ENCODE data around the gene POU6F1. TPM values are rescaled to one million over a fixed set of nuclear protein-coding genes. Genes with fewer than 3 reads are reported as not detected.

POU6F1 gene
- total and polyA plus RNA-seq, 10 of the 15 experiments (the other 5 are each of a cell fraction or from before 2014, with no cell fraction given): 0.26 to 4.2 (median 1.2) TPM

- TF ChIP-seq MAX (IDR thresholded peaks at IDR 0.05; ENCODE audit: low read depth, low read length) (no peak), ZZZ3 (IDR thresholded peaks at IDR 0.05; ENCODE audit: control insufficient read depth, insufficient read length, low read depth) (no peak), CBFB (IDR thresholded peaks at IDR 0.05; ENCODE audit: low read depth) (no peak), TAF1 (IDR thresholded peaks at IDR 0.05; ENCODE audit: borderline replicate concordance, low read depth, low read length) (no peak), SMC3 (IDR thresholded peaks at IDR 0.05; ENCODE audit: borderline replicate concordance, low read length) (no peak), MXI1 (IDR thresholded peaks at IDR 0.05; ENCODE audit: low read depth, low read length) (no peak)
Measured at GRCh38 chr12:51163795-51164194, 54.1 kb downstream of the POU6F1 start (continued).

GRCh38 chr12:51162217-51162616 is 55.6 kb downstream of the POU6F1 start:
- no peak for TF ChIP-seq SRF (IDR thresholded peaks at IDR 0.05; ENCODE audit: low read depth in 2 of 2, low read length in 2 of 2)
- ATAC-seq (no peak), FAIRE-seq (no peak), DNase-seq (ENCODE audit: low read depth, low spot score) (no peak)
- H3K4me2 ChIP-seq (ENCODE audit: control insufficient read depth, insufficient read depth): no peak overlapping the region
- intact Hi-C loops (cut with micrococcal nuclease; ENCODE audit: unreplicated experiment): no loop called here
- no TSS peak for BruUV-seq (replicated peaks)
- H3K36me3 ChIP-seq (ENCODE audit: control insufficient read depth in 2 of 2, insufficient read depth in 2 of 2, low read length in 1 of 2): 0 out of 4 replicates have a peak, but pooled peaks cover 0 to 2% of the 10 kb centered on the region in 2 experiments
- in situ Hi-C loops (cut with MboI): no loop called here
- no peaks in the 10 kb centered on the region for H4K20me1 ChIP-seq (ENCODE audit: control insufficient read depth, insufficient read depth)
- SMC1A ChIA-PET (ENCODE audit: uncharacterized antibody, unreplicated experiment): interaction anchor here (1.2 kb wide), 1 partner anchor 26 kb away, joined by 4 read pairs; no protein-coding TSS in a partner anchor
- RAD21 ChIA-PET (ENCODE audit: unreplicated experiment): no interaction called here
- no peaks in the 10 kb centered on the region for H3K9me3 ChIP-seq (replicated peaks; ENCODE audit: control insufficient read depth, insufficient read depth, low read length)
- H3K27ac ChIP-seq (ENCODE audit: control insufficient read depth, insufficient read depth): no peak overlapping the region
- H3K9ac ChIP-seq (ENCODE audit: control insufficient read depth, insufficient read depth, low read length): no peak overlapping the region
- H3K4me1 ChIP-seq (ENCODE audit: control insufficient read depth, insufficient read depth, low read length): no peaks in the 10 kb centered on the region
- CTCF ChIA-PET: no interaction called here
- no peak overlapping the region for H3K4me3 ChIP-seq
- peaks cover 48% of the 10 kb centered on the region for H3K79me2 ChIP-seq (ENCODE audit: control insufficient read depth, insufficient read depth, low read length)
- 96% methylated on average over 5 of the region's 6 CpGs for WGBS (ENCODE audit: insufficient coverage, insufficient replicate concordance, low lambda C conversion rate, missing lambda C conversion rate)
- no peaks in the 10 kb centered on the region for H3K27me3 ChIP-seq (replicated peaks in 1 of 2; ENCODE audit: control insufficient read depth in 2 of 2, insufficient read depth in 2 of 2, low read length in 1 of 2)
- POLR2A ChIA-PET: interaction anchor here (0.6 kb wide), 1 partner anchor 40 kb away, joined by 3 read pairs; no protein-coding TSS in a partner anchor
- H2AFZ ChIP-seq (ENCODE audit: control insufficient read depth, low read depth, low read length): no peak overlapping the region
